ENCODE measurements around the gene CGB8.

GRCh38 chr19:49042177-49042576 is 6.7 kb downstream of the CGB8 start:
- TF ChIP-seq NRF1 (conservative IDR thresholded peaks at IDR 0.05; ENCODE audit: low read depth, low read length) (no peak), CTCF (IDR thresholded peaks at IDR 0.05 in 2 of 3, conservative IDR thresholded peaks at IDR 0.05 in 1 of 3; ENCODE audit: control insufficient read depth in 2 of 3, extremely low read depth in 1 of 3, insufficient read depth in 1 of 3, low read depth in 3 of 3, low read length in 3 of 3) (no peak), EP300 (IDR thresholded peaks at IDR 0.05; ENCODE audit: borderline replicate concordance in 1 of 2, control insufficient read depth in 1 of 2, low read depth in 2 of 2, low read length in 2 of 2) (no peak), POLR2A (IDR thresholded peaks at IDR 0.05; ENCODE audit: low read depth, low read length) (no peak)

Measured in GM12878 (cell line).